ENCODE measurements around the gene CNTNAP2.

Gene CNTNAP2

DNA sequence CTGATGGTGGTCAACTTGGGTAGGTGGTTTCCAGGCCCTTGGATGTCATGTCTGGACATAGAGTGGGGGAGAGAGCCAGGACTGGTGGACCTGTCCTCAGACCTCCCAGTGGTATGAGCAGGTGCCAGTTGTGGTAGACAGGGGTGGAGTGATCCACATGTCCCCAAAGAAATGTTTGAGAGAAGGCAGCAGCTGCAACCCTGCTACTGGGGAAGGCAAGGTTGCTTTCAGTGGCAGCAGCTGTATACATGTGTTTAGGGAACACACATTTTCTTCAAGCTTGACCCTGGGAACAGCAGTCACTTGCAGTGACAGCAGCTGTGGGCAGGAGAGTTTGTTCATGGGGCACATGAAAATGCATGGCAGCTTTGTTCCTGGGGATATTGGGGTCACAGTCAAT is 1591.3 kb downstream of the CNTNAP2 start:
- no peak overlapping the region for H3K4me3 ChIP-seq (ENCODE audit: low read depth in 1 of 2, low read length in 2 of 2)
- H3K27me3 ChIP-seq (ENCODE audit: insufficient read depth, low read length, poor library complexity), result no peaks in the 10 kb centered on the region
- no peak overlapping the region for H3K4me2 ChIP-seq (ENCODE audit: insufficient read depth, low read length)
- no peaks in the 10 kb centered on the region for H3K4me1 ChIP-seq (ENCODE audit: insufficient read depth, low read length)
- H3K79me2 ChIP-seq (ENCODE audit: insufficient read depth, low read length), result no peaks in the 10 kb centered on the region
- no peak for TF ChIP-seq EZH2 (IDR thresholded peaks at IDR 0.05; ENCODE audit: borderline replicate concordance, low read depth, low read length, severe bottlenecking)
- TF ChIP-seq, protein P1, sequence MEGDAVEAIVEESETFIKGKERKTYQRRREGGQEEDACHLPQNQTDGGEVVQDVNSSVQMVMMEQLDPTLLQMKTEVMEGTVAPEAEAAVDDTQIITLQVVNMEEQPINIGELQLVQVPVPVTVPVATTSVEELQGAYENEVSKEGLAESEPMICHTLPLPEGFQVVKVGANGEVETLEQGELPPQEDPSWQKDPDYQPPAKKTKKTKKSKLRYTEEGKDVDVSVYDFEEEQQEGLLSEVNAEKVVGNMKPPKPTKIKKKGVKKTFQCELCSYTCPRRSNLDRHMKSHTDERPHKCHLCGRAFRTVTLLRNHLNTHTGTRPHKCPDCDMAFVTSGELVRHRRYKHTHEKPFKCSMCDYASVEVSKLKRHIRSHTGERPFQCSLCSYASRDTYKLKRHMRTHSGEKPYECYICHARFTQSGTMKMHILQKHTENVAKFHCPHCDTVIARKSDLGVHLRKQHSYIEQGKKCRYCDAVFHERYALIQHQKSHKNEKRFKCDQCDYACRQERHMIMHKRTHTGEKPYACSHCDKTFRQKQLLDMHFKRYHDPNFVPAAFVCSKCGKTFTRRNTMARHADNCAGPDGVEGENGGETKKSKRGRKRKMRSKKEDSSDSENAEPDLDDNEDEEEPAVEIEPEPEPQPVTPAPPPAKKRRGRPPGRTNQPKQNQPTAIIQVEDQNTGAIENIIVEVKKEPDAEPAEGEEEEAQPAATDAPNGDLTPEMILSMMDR (IDR thresholded peaks at IDR 0.05; ENCODE audit: borderline replicate concordance, extremely low read depth, low read length, poor library complexity, severe bottlenecking), result no peak
- H3K9me3 ChIP-seq (ENCODE audit: insufficient read depth, low read length, severe bottlenecking), result peaks cover 11% of the 10 kb centered on the region
- H4K20me1 ChIP-seq (ENCODE audit: insufficient read depth, low read length), result no peaks in the 10 kb centered on the region
- no peak overlapping the region for H3K27ac ChIP-seq (ENCODE audit: low read length)
- H2AFZ ChIP-seq (ENCODE audit: low read depth, low read length), result no peak overlapping the region
- no peaks in the 10 kb centered on the region for H3K36me3 ChIP-seq (ENCODE audit: insufficient read depth, low read length)
- H3K9ac ChIP-seq (ENCODE audit: low read depth, low read length), result no peak overlapping the region
- no peak for DNase-seq
- ATAC-seq (ENCODE audit: insufficient read depth, low read depth), result no peak

DNA sequence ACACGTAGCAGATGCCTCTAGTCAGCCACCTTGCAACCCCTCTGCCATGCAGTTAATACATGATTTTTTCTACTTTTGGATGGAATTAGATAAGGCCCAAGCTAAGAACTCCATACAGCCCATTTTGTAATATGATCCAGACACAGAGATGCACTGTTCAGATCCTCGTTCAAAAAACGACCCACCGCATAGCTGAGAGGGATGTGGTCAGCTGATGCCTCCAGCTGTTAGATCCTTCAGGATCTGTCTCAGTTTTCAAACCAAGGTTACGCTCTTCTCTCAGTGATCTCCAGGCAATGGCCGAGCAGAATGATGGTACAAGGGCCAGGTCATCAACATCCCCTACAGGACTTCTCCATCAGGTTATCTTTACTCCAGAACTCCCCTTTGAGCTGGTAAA is 1592.3 kb downstream of the CNTNAP2 start:
- Histone ChIP-seq H3K79me2 (ENCODE audit: insufficient read depth, low read length) (no peaks in the 10 kb centered on the region), H3K36me3 (ENCODE audit: insufficient read depth, low read length) (no peaks in the 10 kb centered on the region), H3K27ac (ENCODE audit: low read length) (no peak overlapping the region), H3K27me3 (ENCODE audit: insufficient read depth, low read length, poor library complexity) (no peaks in the 10 kb centered on the region), H3K9ac (ENCODE audit: low read depth, low read length) (no peak overlapping the region), H3K4me1 (ENCODE audit: insufficient read depth, low read length) (no peaks in the 10 kb centered on the region), H2AFZ (ENCODE audit: low read depth, low read length) (no peak overlapping the region), H4K20me1 (ENCODE audit: insufficient read depth, low read length) (no peaks in the 10 kb centered on the region), H3K4me2 (ENCODE audit: insufficient read depth, low read length) (no peak overlapping the region), H3K4me3 (ENCODE audit: low read depth in 1 of 2, low read length in 2 of 2) (no peak overlapping the region), H3K9me3 (ENCODE audit: insufficient read depth, low read length, severe bottlenecking) (peaks cover 11% of the 10 kb centered on the region)
- TF ChIP-seq, protein P1 (IDR thresholded peaks at IDR 0.05; ENCODE audit: borderline replicate concordance, extremely low read depth, low read length, poor library complexity, severe bottlenecking), result no peak
- ATAC-seq (ENCODE audit: insufficient read depth, low read depth) (no peak), DNase-seq (no peak)

DNA sequence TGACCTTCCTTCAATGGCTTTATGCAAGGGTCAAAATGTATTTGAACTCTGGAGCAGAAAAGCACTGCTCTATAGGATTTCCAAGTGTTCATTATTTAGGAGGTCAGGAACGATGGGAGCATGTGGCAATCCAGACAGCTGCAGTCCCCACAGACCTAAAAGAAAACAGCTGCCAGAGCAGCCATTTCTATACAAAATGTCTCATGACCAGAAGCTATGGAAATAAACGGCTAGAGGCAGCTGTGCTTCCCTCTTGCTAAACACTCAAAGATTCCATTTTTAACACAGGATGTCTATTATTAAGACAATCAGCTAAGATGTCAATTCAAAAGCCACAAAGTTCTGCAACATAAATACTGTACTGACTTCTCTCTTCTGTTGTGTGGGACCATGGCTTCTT is 1594.8 kb downstream of the CNTNAP2 start:
- no peak for ATAC-seq (ENCODE audit: insufficient read depth, low read depth)
- Histone ChIP-seq H3K9ac (ENCODE audit: low read depth, low read length) (no peak overlapping the region), H3K4me2 (ENCODE audit: insufficient read depth, low read length) (no peak overlapping the region), H4K20me1 (ENCODE audit: insufficient read depth, low read length) (no peaks in the 10 kb centered on the region), H2AFZ (ENCODE audit: low read depth, low read length) (no peak overlapping the region), H3K79me2 (ENCODE audit: insufficient read depth, low read length) (no peaks in the 10 kb centered on the region), H3K36me3 (ENCODE audit: insufficient read depth, low read length) (no peaks in the 10 kb centered on the region), H3K4me1 (ENCODE audit: insufficient read depth, low read length) (no peaks in the 10 kb centered on the region), H3K27ac (ENCODE audit: low read length) (no peak overlapping the region), H3K27me3 (ENCODE audit: insufficient read depth, low read length, poor library complexity) (no peaks in the 10 kb centered on the region), H3K9me3 (ENCODE audit: insufficient read depth, low read length, severe bottlenecking) (peaks cover 11% of the 10 kb centered on the region), H3K4me3 (ENCODE audit: low read depth in 1 of 2, low read length in 2 of 2) (no peak overlapping the region)
- TF ChIP-seq, protein P1 (IDR thresholded peaks at IDR 0.05; ENCODE audit: borderline replicate concordance, extremely low read depth, low read length, poor library complexity, severe bottlenecking), result no peak
- no peak for TF ChIP-seq EZH2 (IDR thresholded peaks at IDR 0.05; ENCODE audit: borderline replicate concordance, low read depth, low read length, severe bottlenecking)
- DNase-seq, result no peak
